ENCODE data around the gene PADI3. TPM values are rescaled to one million over a fixed set of nuclear protein-coding genes. Genes with fewer than 3 reads are reported as not detected.

PADI3 gene
- polyA plus RNA-seq, 1 of the 3 experiments (the other 2 are of a cell fraction): 0.30 TPM

GRCh38 chr1:17206196-17206595, 42.7 kb upstream of the PADI3 start:
- no peaks in the 10 kb centered on the region for H4K20me1 ChIP-seq (ENCODE audit: insufficient read depth)
- no peak overlapping the region for H2AFZ ChIP-seq (ENCODE audit: low read depth)
- H3K9me2 ChIP-seq: no peaks in the 10 kb centered on the region
- 94% methylated on average over 2 of the region's 4 CpGs for WGBS (ENCODE audit: low lambda C conversion rate)
- POLR2A ChIA-PET: no interaction called here
- DNase-seq: no peak
- H3K27me3 ChIP-seq (ENCODE audit: insufficient read depth): no peaks in the 10 kb centered on the region
- no peaks in the 10 kb centered on the region for H3K36me3 ChIP-seq (replicated peaks in 1 of 2; ENCODE audit: control insufficient read depth in 1 of 2, insufficient read depth in 2 of 2, low read length in 1 of 2)
- H3K79me2 ChIP-seq (ENCODE audit: insufficient read depth): no peaks in the 10 kb centered on the region
- H3K9me3 ChIP-seq: no peaks in the 10 kb centered on the region
- CTCF ChIA-PET: interaction anchor here (0.7 to 2.4 kb wide), 6 partner anchors 10 to 85 kb away, joined by 3 to 19 read pairs (median 3); no protein-coding TSS in a partner anchor
- H3K9ac ChIP-seq: no peak overlapping the region
- H3F3A ChIP-seq (replicated peaks; ENCODE audit: insufficient read depth): peaks cover 5% of the 10 kb centered on the region
- H3K27ac ChIP-seq (ENCODE audit: low read depth in 2 of 2, low read length in 1 of 2): no peak overlapping the region
- peaks cover 0 to 11% of the 10 kb centered on the region in 2 experiments; a peak in 1 of 4 replicates for H3K4me1 ChIP-seq (ENCODE audit: control insufficient read depth in 1 of 2, insufficient read depth in 2 of 2, low read depth in 1 of 2, low read length in 1 of 2)
- H3K4me3 ChIP-seq (ENCODE audit: low read depth in 2 of 2, low read length in 1 of 2): no peak overlapping the region
- TF ChIP-seq REST (IDR thresholded peaks at IDR 0.05; ENCODE audit: low read depth, low read length) (no peak), FOXM1 (IDR thresholded peaks at IDR 0.05; ENCODE audit: low read depth) (no peak), TCF12 (IDR thresholded peaks at IDR 0.05) (no peak), ELF1 (IDR thresholded peaks at IDR 0.05) (no peak), JUND (IDR thresholded peaks at IDR 0.05) (no peak), MAX (IDR thresholded peaks at IDR 0.05; ENCODE audit: low read depth) (no peak), RFX5 (IDR thresholded peaks at IDR 0.05; ENCODE audit: low read length) (no peak)
- no peak overlapping the region for H3K4me2 ChIP-seq

GRCh38 chr1:17207046-17207445, 41.9 kb upstream of the PADI3 start:
- Histone ChIP-seq H3K4me3 (ENCODE audit: low read depth in 2 of 2, low read length in 1 of 2) (no peak overlapping the region), H3F3A (replicated peaks; ENCODE audit: insufficient read depth) (peaks cover 5% of the 10 kb centered on the region), H3K36me3 (replicated peaks in 1 of 2; ENCODE audit: control insufficient read depth in 1 of 2, insufficient read depth in 2 of 2, low read length in 1 of 2) (no peaks in the 10 kb centered on the region), H4K20me1 (ENCODE audit: insufficient read depth) (no peaks in the 10 kb centered on the region), H3K9me2 (no peaks in the 10 kb centered on the region), H3K4me2 (no peak overlapping the region), H3K9me3 (no peaks in the 10 kb centered on the region), H3K27ac (ENCODE audit: low read depth in 2 of 2, low read length in 1 of 2) (no peak overlapping the region), H3K4me1 (ENCODE audit: control insufficient read depth in 1 of 2, insufficient read depth in 2 of 2, low read depth in 1 of 2, low read length in 1 of 2) (peaks cover 0 to 11% of the 10 kb centered on the region in 2 experiments; a peak in 1 of 4 replicates), H3K9ac (no peak overlapping the region), H2AFZ (ENCODE audit: low read depth) (no peak overlapping the region), H3K27me3 (ENCODE audit: insufficient read depth) (no peaks in the 10 kb centered on the region), H3K79me2 (ENCODE audit: insufficient read depth) (no peaks in the 10 kb centered on the region)
- CTCF ChIA-PET: interaction anchor here (1.0 to 2.4 kb wide), 7 partner anchors 11 to 86 kb away, joined by 3 to 19 read pairs (median 3); no protein-coding TSS in a partner anchor
- no peak for DNase-seq
- TF ChIP-seq PBX3 (IDR thresholded peaks at IDR 0.05): no peak
- no peak for TF ChIP-seq FOSL2 (IDR thresholded peaks at IDR 0.05; ENCODE audit: borderline replicate concordance, low read depth)
- TF ChIP-seq RFX5 (IDR thresholded peaks at IDR 0.05; ENCODE audit: low read length): no peak
- no peak for TF ChIP-seq CHD2 (IDR thresholded peaks at IDR 0.05; ENCODE audit: low read length, partially characterized antibody)
- TF ChIP-seq GABPA (IDR thresholded peaks at IDR 0.05; ENCODE audit: low read depth): no peak
- no peak for TF ChIP-seq RCOR1 (IDR thresholded peaks at IDR 0.05; ENCODE audit: low read length)
- 84% methylated on average over 4 of the region's 4 CpGs for WGBS (ENCODE audit: low lambda C conversion rate)
- POLR2A ChIA-PET: no interaction called here
